C4-2B (cell line): ENCODE data around the gene DHX38.

Source experiments
- CTCF ChIP-seq: fragments of 450-650 bp; conservative IDR thresholded peaks from 2 replicates; pipeline ENCODE4 v1.5.1; 2017; ENCODE audit warnings: mild to moderate bottlenecking
- ZFX ChIP-seq: fragments of 450-650 bp; IDR thresholded peaks from 2 replicates; pipeline ENCODE4 v1.6.1; 2017

- TF ChIP-seq CTCF = no peak
- no peak for TF ChIP-seq ZFX
Observed at GRCh38 chr16:72126429-72126765, 32.8 kb downstream of the DHX38 start.
